K562 (cell line): ENCODE results near the gene HSD17B12. TPM values are rescaled to one million over a fixed set of nuclear protein-coding genes. Genes with fewer than 3 reads are reported as not detected.

ENCODE experiments used
- CHCHD3 ChIP-seq: fragments of 250-450 bp; sonication (Bioruptor Pico); IDR thresholded peaks from 2 replicates; pipeline ENCODE4 v2.1.2; 2022; ENCODE audit warnings: mild to moderate bottlenecking
- ESRRA ChIP-seq: fragments of 450-650 bp; IDR thresholded peaks from 2 replicates; pipeline ENCODE4 v1.6.1; 2014; ENCODE audit warnings: low read depth, mild to moderate bottlenecking, moderate library complexity, borderline replicate concordance
- FOXM1 ChIP-seq, 2 experiments: fragments of 450-650 bp in 1 of 2; sonication (generic) in 1 of 2; formaldehyde crosslinking in 1 of 2; IDR thresholded peaks; 2 replicates each; pipeline versions ENCODE4 v1.6.1 to v1.9.0; 2017 to 2022; ENCODE audit warnings: low read depth in 2 of 2, mild to moderate bottlenecking in 2 of 2, missing genetic modification reagents in 1 of 2, moderate library complexity in 1 of 2
- HOXB6 ChIP-seq: fragments of 250-450 bp; sonication (Bioruptor Pico); IDR thresholded peaks from 2 replicates; pipeline ENCODE4 v1.5.1; 2022; ENCODE audit warnings: mild to moderate bottlenecking, borderline replicate concordance
- ID3 ChIP-seq, 2 experiments: fragments of 250-450 bp in 1 of 2; fragments of 450-650 bp in 1 of 2; sonication (Bioruptor Pico) in 1 of 2; IDR thresholded peaks; 2 replicates each; pipeline versions ENCODE4 v1.6.1 to v1.8.0; 2016 to 2021; ENCODE audit warnings: mild to moderate bottlenecking in 2 of 2, moderate library complexity in 2 of 2, missing compliant biosample characterization in 1 of 2, missing genetic modification characterization in 1 of 2
- LARP7 ChIP-seq: fragments of 450-650 bp; IDR thresholded peaks from 2 replicates; pipeline ENCODE4 v1.6.1; 2016
- MNT ChIP-seq, 2 experiments: fragments of 450-650 bp; conservative IDR thresholded peaks; 2 replicates each; pipeline ENCODE4 v1.6.1; 2017; ENCODE audit warnings: mild to moderate bottlenecking in 2 of 2, moderate library complexity in 2 of 2
- MTA2 ChIP-seq: fragments of 450-650 bp; IDR thresholded peaks from 2 replicates; pipeline ENCODE4 v1.6.1; 2016; ENCODE audit warnings: low read depth
- NFE2 ChIP-seq: IDR thresholded peaks from 2 replicates; pipeline ENCODE4 v1.6.1; 2014; ENCODE audit warnings: antibody characterized with exemption, low read depth
- NR1H2 ChIP-seq: sonication (generic); formaldehyde crosslinking; IDR thresholded peaks from 2 replicates; pipeline ENCODE4 v1.4.0; 2020; ENCODE audit warnings: mild to moderate bottlenecking, missing genetic modification reagents
- NR2C2 ChIP-seq, 2 experiments: fragments of 200-800 bp in 1 of 2; sonication (Bioruptor generic) in 1 of 2; sonication (generic) in 1 of 2; formaldehyde crosslinking in 1 of 2; IDR thresholded peaks; 2 replicates each; pipeline versions ENCODE4 v1.6.1 to v1.8.0; 2016 to 2022; ENCODE audit warnings: mild to moderate bottlenecking in 1 of 2, missing compliant biosample characterization in 1 of 2, missing genetic modification characterization in 1 of 2, missing genetic modification reagents in 1 of 2
- PHF8 ChIP-seq: fragments of 200-600 bp; sonication (generic); IDR thresholded peaks from 2 replicates; pipeline ENCODE4 v1.6.1; 2012; ENCODE audit warnings: mixed run types, mild to moderate bottlenecking, inconsistent platforms, low read length, moderate library complexity, borderline replicate concordance
- STAT6 ChIP-seq: sonication (generic); formaldehyde crosslinking; IDR thresholded peaks from 2 replicates; pipeline ENCODE4 v1.8.1; 2023; ENCODE audit warnings: mild to moderate bottlenecking, missing genetic modification reagents
- TAF7 ChIP-seq: fragments of 450-650 bp; IDR thresholded peaks from 2 replicates; pipeline ENCODE4 v1.6.1; 2016; ENCODE audit warnings: missing genetic modification characterization, missing compliant biosample characterization
- TRIM25 ChIP-seq: fragments of 450-650 bp; IDR thresholded peaks from 2 replicates; pipeline ENCODE4 v1.7.0; 2016; ENCODE audit warnings: borderline replicate concordance
- YBX1 ChIP-seq: fragments of 450-650 bp; IDR thresholded peaks from 2 replicates; pipeline ENCODE4 v1.7.1; 2016; ENCODE audit warnings: mild to moderate bottlenecking
- ZBED1 ChIP-seq: IDR thresholded peaks from 2 replicates; pipeline ENCODE4 v1.6.1; 2014
- ZNF512 ChIP-seq: IDR thresholded peaks from 2 replicates; pipeline ENCODE4 v1.6.1; 2016; ENCODE audit warnings: missing genetic modification characterization, missing compliant biosample characterization
- ZNF77 ChIP-seq: fragments of 250-450 bp; sonication (Bioruptor Pico); IDR thresholded peaks from 2 replicates; pipeline ENCODE4 v1.5.0; 2020
- polyA plus RNA-seq, 8 experiments: library from polyadenylated mRNA; depleted of rRNA in 4 of 8; stranded (reverse) in 5 of 8; unstranded in 3 of 8; fragments of >200 nt; fragmentation: Nextera tagmentation in 2 of 8; fragmentation: Illumina TruSeq in 1 of 8; extraction: Ambion mirVana in 2 of 8; extraction: Trizol in 1 of 8; gene quantifications; 2 replicates each; pipeline versions ENCODE4 v1.2.1 to v1.2.3, GENCODE V29; 2011 to 2014; ENCODE audit warnings: inconsistent platforms in 1 of 8, missing spikeins in 1 of 8
- total RNA-seq, 7 experiments: library from RNA; depleted of rRNA in 6 of 7; stranded (reverse); fragments of >200 nt in 6 of 7; fragmentation: Illumina TruSeq in 2 of 7; extraction: Trizol in 2 of 7; gene quantifications; 2 replicates each; pipeline versions ENCODE4 v1.2.1 to v1.2.3, GENCODE V29; 2011 to 2021; ENCODE audit warnings: low replicate concordance in 1 of 7

HSD17B12 gene
- total and polyA plus RNA-seq, 9 of the 15 experiments (the other 6 are each of a cell fraction or from before 2014, with no cell fraction given): 9.1 to 34.5 (median 23.3) TPM

- no peak for TF ChIP-seq TRIM25
- TF ChIP-seq HOXB6 (CRISPR knock-in tag): no peak
- no peak for TF ChIP-seq ESRRA
- TF ChIP-seq MNT (conservative IDR thresholded peaks at IDR 0.05): peak in 1 of 2 experiments; percentile 27; a peak in 1 of 4 replicates
- peak; percentile 77; the same call in 1 of the 2 replicates for TF ChIP-seq FOXM1 (IDR thresholded peaks at IDR 0.05; ENCODE audit: low read depth)
- no peak for TF ChIP-seq FOXM1 (CRISPR knock-in tag; IDR thresholded peaks at IDR 0.05; ENCODE audit: low read depth)
- TF ChIP-seq NFE2: no peak
- TF ChIP-seq PHF8: no peak
- no peak for TF ChIP-seq TAF7
- no peak for TF ChIP-seq CHCHD3
- TF ChIP-seq STAT6: no peak
- no peak for TF ChIP-seq ZNF512
- TF ChIP-seq ZBED1: no peak
- peak; percentile 79 for TF ChIP-seq MTA2
- no peak for TF ChIP-seq NR2C2 (CRISPR knock-in tag; IDR thresholded peaks at IDR 0.05)
- TF ChIP-seq NR2C2 (tag; IDR thresholded peaks at IDR 0.05): no peak
- TF ChIP-seq YBX1: no peak
- no peak for TF ChIP-seq LARP7
- TF ChIP-seq ZNF77 (CRISPR knock-in tag): no peak
- no peak for TF ChIP-seq NR1H2 (CRISPR knock-in tag)
- TF ChIP-seq ID3 (CRISPR knock-in tag; IDR thresholded peaks at IDR 0.05): no peak
- no peak for TF ChIP-seq ID3 (tag; IDR thresholded peaks at IDR 0.05)
These were observed 13.2 kb downstream of the HSD17B12 start (continued) for GRCh38 chr11:43693731-43694130.
